Daoy (cell line): ENCODE measurements around the gene TRIM61. TPM values are rescaled to one million over a fixed set of nuclear protein-coding genes. Genes with fewer than 3 reads are reported as not detected.
"Not testable (repeated sequence)": the region's sequence is repeated elsewhere in the genome, so short reads cannot be mapped to it uniquely, and the experiment has no call there.

Experiments used
- DNase-seq: peaks from one replicate; pipeline ENCODE4 v3.0.0-alpha.2; 2015; ENCODE audit warnings: low read depth
- total RNA-seq: library from RNA; depleted of rRNA; stranded (reverse); fragments of >200 nt; shearing (Covaris generic); gene quantifications from 2 replicates; pipeline ENCODE4 v1.2.3, GENCODE V29; 2014

Gene TRIM61
- total RNA-seq, 1 experiment from 2014 or later = not detected

GRCh38 chr4:164956766-164957643, 20.5 kb downstream of the TRIM61 start:
- peak; percentile 85 for DNase-seq

GRCh38 chr4:164955107-164955805, 22.2 kb downstream of the TRIM61 start:
- no peak for DNase-seq

GRCh38 chr4:164952551-164952950, 24.9 kb downstream of the TRIM61 start:
- no peak for DNase-seq

GRCh38 chr4:164949448-164950143, 27.9 kb downstream of the TRIM61 start:
- DNase-seq = no peak

- no peak for DNase-seq
These were observed 28.5 kb downstream of the TRIM61 start for GRCh38 chr4:164948975-164949374.

- DNase-seq = not testable (repeated sequence)
These were observed 29.5 kb downstream of the TRIM61 start for GRCh38 chr4:164948006-164948405.

- no peak for DNase-seq
These were observed 30.6 kb downstream of the TRIM61 start for GRCh38 chr4:164946810-164947209.

GRCh38 chr4:164945146-164945545, 32.3 kb downstream of the TRIM61 start:
- no peak for DNase-seq

GRCh38 chr4:164943192-164943591, 34.3 kb downstream of the TRIM61 start:
- DNase-seq = no peak

- DNase-seq = peak; percentile 7
These were observed 39.7 kb downstream of the TRIM61 start for GRCh38 chr4:164937576-164938270.

- not testable (repeated sequence) for DNase-seq
These were observed 41.4 kb downstream of the TRIM61 start for GRCh38 chr4:164935865-164936606.

- DNase-seq = no peak
These were observed 42.1 kb downstream of the TRIM61 start for GRCh38 chr4:164935363-164935762.

- peak; percentile 63 for DNase-seq
These were observed 44.2 kb downstream of the TRIM61 start for GRCh38 chr4:164933244-164933643.

GRCh38 chr4:164931551-164932324, 45.7 kb downstream of the TRIM61 start:
- peak; percentile 32 for DNase-seq

GRCh38 chr4:164930647-164931046, 46.8 kb downstream of the TRIM61 start:
- no peak for DNase-seq

- DNase-seq = not testable (repeated sequence)
These were observed 50.4 kb downstream of the TRIM61 start for GRCh38 chr4:164927101-164927500.

- DNase-seq = peak; percentile 41
These were observed 51.2 kb downstream of the TRIM61 start for GRCh38 chr4:164926301-164926700.

- DNase-seq = no peak
These were observed 52.7 kb downstream of the TRIM61 start for GRCh38 chr4:164924670-164925238.

GRCh38 chr4:164918956-164919355, 58.5 kb downstream of the TRIM61 start:
- no peak for DNase-seq
